HepG2 (cell line): ENCODE data around the gene CTSO. TPM values are rescaled to one million over a fixed set of nuclear protein-coding genes. Genes with fewer than 3 reads are reported as not detected.
"Not testable (repeated sequence)": the region's sequence is repeated elsewhere in the genome, so short reads cannot be mapped to it uniquely, and the experiment has no call there.

Experiments used
- ATAC-seq: fragments of 200-7000 bp; cut with Tn5 transposase; 3 replicates; pipeline ENCODE4 v1.9.1; 2020; ENCODE audit warnings: mild to moderate bottlenecking, moderate library complexity
- BruUV-seq: library from RNA; stranded (reverse); fragments of 400-500 nt; replicated peaks from 2 replicates; lab custom pipeline; 2021; lab: Mats Ljungman, UMichigan
- CTCF ChIA-PET: fragments of 300-600 bp; formaldehyde crosslinking; extraction: SDS; loops from one replicate; lab custom pipeline; 2021; ENCODE audit warnings: low total read pairs, inconsistent platforms, low intra/inter-chr PET ratio; lab: Yijun Ruan, JAX
- POLR2A ChIA-PET: fragments of 350-600 bp; sonication (Branson Sonifier 250); formaldehyde crosslinking; loops from one replicate; lab custom pipeline; 2020; ENCODE audit warnings: antibody characterized with exemption, inconsistent platforms; lab: Yijun Ruan, JAX
- DNase-seq: peaks from one replicate; pipeline ENCODE4 v3.0.0-alpha.2; 2015; ENCODE audit warnings: low spot score
- FAIRE-seq: peaks from 3 replicates; lab custom pipeline; 2011; peaks lifted over from hg19 to GRCh38; lab: Jason Lieb, UNC
- H2AFZ ChIP-seq: one replicate; pipeline ENCODE4 v1.6.1; 2011; ENCODE audit warnings: low read length, inconsistent platforms
- H3K27ac ChIP-seq: fragments of 300-600 bp; 3 replicates; pipeline ENCODE4 v1.8.0; 2011; ENCODE audit warnings: mixed run types, mild to moderate bottlenecking, mixed read lengths, low read length, inconsistent platforms; ENCODE audit not compliant: insufficient read depth; ENCODE audit errors: extremely low read length
- H3K27me3 ChIP-seq, 2 experiments: fragments of 200-600 bp in 1 of 2; 2 replicates in 1 of 2; 3 replicates in 1 of 2; pipeline versions ENCODE4 v1.6.0 to v1.8.0; 2011; ENCODE audit warnings: low read length in 2 of 2, mild to moderate bottlenecking in 2 of 2, moderate library complexity in 2 of 2, inconsistent platforms in 1 of 2; ENCODE audit not compliant: insufficient read depth in 2 of 2, control insufficient read depth in 1 of 2
- H3K36me3 ChIP-seq, 2 experiments: fragments of 200-600 bp in 1 of 2; replicated peaks in 1 of 2; 2 replicates in 1 of 2; 3 replicates in 1 of 2; pipeline versions ENCODE4 v1.5.1 to v1.8.0; 2011; ENCODE audit warnings: low read length in 2 of 2, inconsistent platforms in 1 of 2; ENCODE audit not compliant: insufficient read depth in 2 of 2, control insufficient read depth in 1 of 2
- H3K4me1 ChIP-seq: 2 replicates; pipeline ENCODE4 v1.5.1; 2012; ENCODE audit warnings: low read length, inconsistent platforms; ENCODE audit not compliant: insufficient read depth
- H3K4me2 ChIP-seq: 2 replicates; pipeline ENCODE4 v1.6.0; 2011; ENCODE audit warnings: low read depth, low read length, inconsistent platforms
- H3K4me3 ChIP-seq, 3 experiments: fragments of 200-600 bp in 1 of 3; sonication (generic), shearing (Covaris generic) in 1 of 3; replicated peaks in 1 of 3; 2 replicates each; pipeline ENCODE4 v1.5.1; 2011 to 2016; ENCODE audit warnings: low read length in 3 of 3, inconsistent platforms in 2 of 3, low read depth in 2 of 3, mild to moderate bottlenecking in 2 of 3, control low read depth in 1 of 3, mixed read lengths in 1 of 3; ENCODE audit not compliant: insufficient read depth in 1 of 3
- H3K79me2 ChIP-seq: one replicate; pipeline ENCODE4 v1.6.1; 2011; ENCODE audit warnings: low read length, inconsistent platforms; ENCODE audit not compliant: insufficient read depth
- H3K9ac ChIP-seq: 2 replicates; pipeline ENCODE4 v1.6.0; 2011; ENCODE audit warnings: mild to moderate bottlenecking, low read depth, low read length, inconsistent platforms; ENCODE audit not compliant: insufficient read depth
- H3K9me3 ChIP-seq: 2 replicates; pipeline ENCODE4 v1.5.1; 2012; ENCODE audit warnings: mild to moderate bottlenecking, low read length
- H4K20me1 ChIP-seq: 2 replicates; pipeline ENCODE4 v1.6.0; 2011; ENCODE audit warnings: inconsistent platforms, mild to moderate bottlenecking, low read length, moderate library complexity; ENCODE audit not compliant: insufficient read depth
- ARHGAP35 ChIP-seq: sonication (generic); formaldehyde crosslinking; IDR thresholded peaks from 2 replicates; pipeline ENCODE4 v1.9.0; 2022; ENCODE audit warnings: mild to moderate bottlenecking, inconsistent platforms, moderate library complexity, missing genetic modification reagents, borderline replicate concordance
- ZNF724P ChIP-seq: sonication (generic); formaldehyde crosslinking; IDR thresholded peaks from 2 replicates; pipeline ENCODE4 v1.8.0; 2022; ENCODE audit warnings: missing genetic modification reagents, borderline replicate concordance
- WGBS: methylation state at CpG from one replicate; pipeline ENCODE4 v1.1.6; 2017; ENCODE audit warnings: low lambda C conversion rate; 5-methylcytosine and 5-hydroxymethylcytosine counted together
- in situ Hi-C: cut with HindIII; loops from 2 replicates; pipeline ENCODE4 v1.10.0; 2017; ENCODE audit warnings: low pct_unique_long_range_greater_than_20kb; ENCODE audit not compliant: extremely low pct_ligation_motif_present
- intact Hi-C: fragments of 100-400 bp; cut with micrococcal nuclease; formaldehyde crosslinking; loops from one replicate; pipeline ENCODE4 v1.10.0; 2022; ENCODE audit not compliant: unreplicated experiment
- polyA plus RNA-seq, 8 experiments: library from polyadenylated mRNA; depleted of rRNA in 3 of 8; stranded (reverse) in 7 of 8; unstranded in 1 of 8; fragments of >200 nt; fragmentation: Illumina TruSeq in 4 of 8; extraction: Trizol in 4 of 8; gene quantifications; 2 replicates each; pipeline versions ENCODE4 v1.2.1 to v1.2.3, GENCODE V29; 2011 to 2016; ENCODE audit warnings: low read depth in 4 of 8, missing spikeins in 1 of 8, mixed read lengths in 1 of 8; ENCODE audit not compliant: insufficient read depth in 1 of 8
- total RNA-seq, 5 experiments: library from RNA; depleted of rRNA; stranded (reverse); fragments of >200 nt; fragmentation: Illumina TruSeq; extraction: Trizol; gene quantifications; 2 replicates each; pipeline ENCODE4 v1.2.3, GENCODE V29; 2016; ENCODE audit warnings: low read depth in 1 of 5
- TF ChIP-seq, protein P1 (sequence below): sonication (generic); formaldehyde crosslinking; IDR thresholded peaks from 2 replicates; pipeline ENCODE4 v1.4.0; 2020; ENCODE audit warnings: missing genetic modification reagents
- TF ChIP-seq, protein P2 (sequence below): sonication (generic); formaldehyde crosslinking; IDR thresholded peaks from 2 replicates; pipeline ENCODE4 v1.8.1; 2023; ENCODE audit warnings: mild to moderate bottlenecking, missing genetic modification reagents

CTSO gene
- total and polyA plus RNA-seq, 2 of the 13 experiments (the other 11 are each of a cell fraction or from before 2014, with no cell fraction given): 0.07 to 0.17 TPM

DNA sequence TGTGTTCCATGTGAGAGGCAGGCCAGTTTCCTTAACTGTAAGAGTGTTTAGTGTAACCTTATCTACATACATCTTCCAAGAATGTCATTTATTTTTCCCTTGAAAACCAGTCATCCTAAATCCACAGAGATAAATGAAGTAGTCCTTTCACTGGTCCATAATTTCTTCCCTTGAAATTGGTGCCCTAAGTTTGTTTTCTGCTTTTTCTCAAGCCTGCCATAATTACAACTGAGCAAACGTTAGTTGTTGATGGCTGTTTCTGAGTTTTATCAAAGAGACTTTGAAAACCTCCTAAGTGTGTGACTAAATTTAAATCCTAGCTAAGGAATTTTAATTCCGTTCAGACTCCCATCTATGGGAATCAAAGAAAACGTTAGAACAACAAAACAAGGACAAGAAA is 53.8 kb downstream of the CTSO start (continued):
- TF ChIP-seq, protein P1, sequence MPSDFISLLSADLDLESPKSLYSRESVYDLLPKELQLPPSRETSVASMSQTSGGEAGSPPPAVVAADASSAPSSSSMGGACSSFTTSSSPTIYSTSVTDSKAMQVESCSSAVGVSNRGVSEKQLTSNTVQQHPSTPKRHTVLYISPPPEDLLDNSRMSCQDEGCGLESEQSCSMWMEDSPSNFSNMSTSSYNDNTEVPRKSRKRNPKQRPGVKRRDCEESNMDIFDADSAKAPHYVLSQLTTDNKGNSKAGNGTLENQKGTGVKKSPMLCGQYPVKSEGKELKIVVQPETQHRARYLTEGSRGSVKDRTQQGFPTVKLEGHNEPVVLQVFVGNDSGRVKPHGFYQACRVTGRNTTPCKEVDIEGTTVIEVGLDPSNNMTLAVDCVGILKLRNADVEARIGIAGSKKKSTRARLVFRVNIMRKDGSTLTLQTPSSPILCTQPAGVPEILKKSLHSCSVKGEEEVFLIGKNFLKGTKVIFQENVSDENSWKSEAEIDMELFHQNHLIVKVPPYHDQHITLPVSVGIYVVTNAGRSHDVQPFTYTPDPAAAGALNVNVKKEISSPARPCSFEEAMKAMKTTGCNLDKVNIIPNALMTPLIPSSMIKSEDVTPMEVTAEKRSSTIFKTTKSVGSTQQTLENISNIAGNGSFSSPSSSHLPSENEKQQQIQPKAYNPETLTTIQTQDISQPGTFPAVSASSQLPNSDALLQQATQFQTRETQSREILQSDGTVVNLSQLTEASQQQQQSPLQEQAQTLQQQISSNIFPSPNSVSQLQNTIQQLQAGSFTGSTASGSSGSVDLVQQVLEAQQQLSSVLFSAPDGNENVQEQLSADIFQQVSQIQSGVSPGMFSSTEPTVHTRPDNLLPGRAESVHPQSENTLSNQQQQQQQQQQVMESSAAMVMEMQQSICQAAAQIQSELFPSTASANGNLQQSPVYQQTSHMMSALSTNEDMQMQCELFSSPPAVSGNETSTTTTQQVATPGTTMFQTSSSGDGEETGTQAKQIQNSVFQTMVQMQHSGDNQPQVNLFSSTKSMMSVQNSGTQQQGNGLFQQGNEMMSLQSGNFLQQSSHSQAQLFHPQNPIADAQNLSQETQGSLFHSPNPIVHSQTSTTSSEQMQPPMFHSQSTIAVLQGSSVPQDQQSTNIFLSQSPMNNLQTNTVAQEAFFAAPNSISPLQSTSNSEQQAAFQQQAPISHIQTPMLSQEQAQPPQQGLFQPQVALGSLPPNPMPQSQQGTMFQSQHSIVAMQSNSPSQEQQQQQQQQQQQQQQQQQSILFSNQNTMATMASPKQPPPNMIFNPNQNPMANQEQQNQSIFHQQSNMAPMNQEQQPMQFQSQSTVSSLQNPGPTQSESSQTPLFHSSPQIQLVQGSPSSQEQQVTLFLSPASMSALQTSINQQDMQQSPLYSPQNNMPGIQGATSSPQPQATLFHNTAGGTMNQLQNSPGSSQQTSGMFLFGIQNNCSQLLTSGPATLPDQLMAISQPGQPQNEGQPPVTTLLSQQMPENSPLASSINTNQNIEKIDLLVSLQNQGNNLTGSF (CRISPR knock-in tag): no peak
- TF ChIP-seq, protein P2, sequence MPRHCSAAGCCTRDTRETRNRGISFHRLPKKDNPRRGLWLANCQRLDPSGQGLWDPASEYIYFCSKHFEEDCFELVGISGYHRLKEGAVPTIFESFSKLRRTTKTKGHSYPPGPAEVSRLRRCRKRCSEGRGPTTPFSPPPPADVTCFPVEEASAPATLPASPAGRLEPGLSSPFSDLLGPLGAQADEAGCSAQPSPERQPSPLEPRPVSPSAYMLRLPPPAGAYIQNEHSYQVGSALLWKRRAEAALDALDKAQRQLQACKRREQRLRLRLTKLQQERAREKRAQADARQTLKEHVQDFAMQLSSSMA (CRISPR knock-in tag): no peak
- TF ChIP-seq ARHGAP35: no peak
- no peak for TF ChIP-seq ZNF724P (CRISPR knock-in tag)

DNA sequence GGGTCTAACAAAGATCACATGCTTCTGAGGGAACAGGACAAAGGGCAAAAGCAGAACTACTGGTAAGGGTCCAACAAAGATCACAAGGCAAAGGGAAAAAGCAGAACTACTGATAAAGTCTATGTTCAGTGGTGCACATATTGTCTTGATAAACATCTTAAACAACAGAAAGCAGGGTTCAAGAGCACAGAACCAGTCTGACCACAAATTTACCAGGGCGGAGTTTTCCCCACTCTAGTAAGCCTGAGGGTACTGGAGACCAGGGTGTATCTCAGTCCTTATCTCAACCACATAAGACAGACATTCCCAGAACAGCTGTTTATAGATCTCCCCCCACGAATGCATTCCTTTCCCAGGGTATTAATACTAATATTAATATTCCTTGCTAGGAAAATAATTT is 55.3 kb downstream of the CTSO start:
- BruUV-seq, in situ Hi-C loops, H3K79me2 ChIP-seq, H4K20me1 ChIP-seq, ATAC-seq, POLR2A ChIA-PET, DNase-seq, H3K9ac ChIP-seq, H3K9me3 ChIP-seq, H3K4me1 ChIP-seq, H3K4me3 ChIP-seq, H2AFZ ChIP-seq, H3K36me3 ChIP-seq, FAIRE-seq, H3K27me3 ChIP-seq, CTCF ChIA-PET, H3K4me2 ChIP-seq, intact Hi-C loops, H3K27ac ChIP-seq: not testable (repeated sequence)
- WGBS: 44% methylated on average over 2 of the region's 2 CpGs
